Stimulated activated CD4-positive, alpha-beta T cell treated with anti-CD3 and anti-CD28 coated beads, Interleukin-4, amount 100 ng/mL, for 4 hours (primary cell): ENCODE measurements around the gene XPO4.

Experiments
- DNase-seq, 2 experiments: peaks; one replicate each; pipeline ENCODE4 v3.0.0-alpha.2; 2020

The XPO4 gene

DNA sequence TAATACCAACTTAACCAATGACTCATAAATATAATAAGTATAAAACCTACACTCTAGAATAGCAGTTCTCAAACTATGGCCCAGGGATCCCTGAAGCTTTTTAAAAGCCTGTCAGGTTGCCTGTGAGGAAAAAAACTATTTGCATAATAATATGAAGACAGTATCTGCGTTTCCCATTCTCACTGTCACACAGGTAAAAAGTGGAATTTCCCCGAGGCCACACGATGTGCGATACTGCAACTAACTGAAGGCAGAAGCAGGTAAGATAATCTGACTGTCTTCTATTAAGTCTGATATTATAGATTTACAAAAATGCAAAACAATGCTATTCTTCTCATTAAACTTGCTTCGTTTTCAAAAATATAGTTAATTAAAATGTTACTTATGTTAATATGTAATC is 76.2 kb downstream of the XPO4 start:
- DNase-seq, result no peak

DNA sequence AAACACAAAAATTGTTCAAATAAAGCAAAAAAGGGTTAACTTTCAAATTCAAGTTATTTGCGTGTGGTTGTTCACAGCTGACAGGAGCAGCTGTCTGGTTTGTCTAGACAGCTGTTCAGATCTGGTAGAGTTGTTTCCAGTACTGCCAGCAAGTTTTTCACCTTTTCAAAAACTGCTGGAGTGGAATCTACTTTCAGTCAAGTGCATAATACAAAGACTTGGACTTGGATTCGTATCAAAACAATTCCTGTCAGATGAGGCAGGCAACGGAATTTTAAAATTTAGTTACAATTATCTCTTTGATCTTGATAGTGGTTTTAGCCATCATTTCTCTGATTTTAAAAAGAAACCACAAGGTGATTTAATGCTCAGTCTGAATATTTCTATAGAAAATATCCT is 77.1 kb downstream of the XPO4 start:
- DNase-seq, result no peak

DNA sequence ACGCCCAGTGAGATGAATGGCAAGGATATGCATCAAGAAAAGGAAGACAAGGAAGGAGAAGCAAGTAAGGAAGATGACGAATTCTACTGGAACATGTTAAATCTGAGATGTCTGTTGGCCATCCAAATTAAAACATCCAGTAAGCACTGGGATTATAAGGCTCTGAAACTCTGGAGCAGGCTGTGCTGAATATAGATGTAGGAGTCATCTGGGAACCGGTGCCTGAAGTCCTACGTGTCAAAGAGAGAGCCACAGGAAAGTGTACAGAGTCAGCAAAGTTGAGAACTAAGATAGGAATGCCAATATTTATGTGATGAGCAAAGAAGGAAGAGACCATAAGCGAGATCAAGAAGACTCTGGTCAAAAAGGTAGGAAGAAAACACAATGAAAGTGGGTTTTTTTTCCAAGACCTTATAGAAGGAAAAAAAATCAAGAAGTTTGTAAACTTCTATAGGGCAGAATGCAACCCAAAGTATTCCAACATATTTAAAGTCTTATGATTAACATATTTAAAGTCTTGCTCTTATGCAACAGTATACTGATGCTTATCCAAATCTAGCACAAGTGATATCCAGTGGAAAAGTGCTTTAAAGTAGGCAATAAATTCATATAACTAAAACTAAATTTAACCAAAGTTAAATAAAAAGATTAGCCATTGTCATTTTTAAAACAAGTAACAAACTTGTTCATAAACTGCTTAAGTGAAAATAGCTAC is 77.6 kb downstream of the XPO4 start:
- DNase-seq, result no peak

DNA sequence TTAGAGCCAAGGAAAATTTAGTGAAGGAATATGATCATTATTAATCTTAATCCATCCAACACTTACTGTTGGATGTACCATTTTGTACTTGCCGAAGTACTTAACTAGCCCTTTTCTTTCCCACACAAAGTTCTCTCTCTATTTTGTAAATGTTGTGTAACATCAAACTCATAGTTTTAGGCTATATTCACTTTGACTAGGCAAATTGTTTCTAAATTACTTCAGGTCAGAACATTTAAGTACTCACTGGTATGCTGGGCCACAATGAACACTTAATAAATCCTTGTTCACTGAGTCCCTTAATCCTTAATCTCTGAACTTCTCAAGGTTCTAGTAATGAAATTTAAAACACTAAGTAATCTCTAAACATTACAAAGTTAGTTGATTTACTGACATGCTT is 79.5 kb downstream of the XPO4 start:
- DNase-seq, result no peak

DNA sequence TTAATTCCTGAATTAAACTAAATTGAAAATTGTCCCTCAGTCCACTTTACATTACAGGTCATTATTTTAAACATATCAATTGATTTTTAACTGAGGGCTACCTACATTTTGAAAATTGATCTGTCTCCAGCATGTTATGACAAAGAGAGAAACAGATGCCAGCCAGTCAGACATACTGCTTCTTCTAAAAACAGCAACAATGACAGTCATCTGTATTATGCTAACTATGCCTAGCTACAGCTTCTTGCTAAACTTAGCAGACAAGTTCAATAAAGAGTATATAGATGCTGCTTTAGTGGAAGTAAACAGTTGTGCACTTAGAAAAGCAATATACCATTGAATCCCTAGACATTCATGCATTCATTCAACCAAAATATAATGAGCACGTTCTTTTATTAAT is 80.1 kb downstream of the XPO4 start:
- DNase-seq, result no peak

DNA sequence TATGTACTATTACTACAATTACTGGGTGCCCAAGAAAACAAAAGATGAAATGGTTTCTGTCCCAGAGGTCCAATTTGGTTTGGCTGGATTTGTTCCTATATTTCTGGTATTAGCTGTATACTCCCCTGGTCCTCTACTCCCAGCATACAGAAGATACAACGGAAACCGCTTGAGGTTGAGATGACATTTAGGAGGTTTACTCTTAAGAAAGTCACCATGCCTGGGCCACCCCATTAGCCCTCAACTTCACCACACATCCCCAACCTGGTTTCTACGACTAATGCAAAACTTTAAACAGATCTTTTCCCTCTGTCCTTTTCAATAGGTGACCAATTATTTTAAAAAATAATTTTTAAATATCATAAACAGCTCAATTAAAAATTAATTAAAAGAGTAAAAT is 82.8 kb downstream of the XPO4 start:
- DNase-seq, result no peak

DNA sequence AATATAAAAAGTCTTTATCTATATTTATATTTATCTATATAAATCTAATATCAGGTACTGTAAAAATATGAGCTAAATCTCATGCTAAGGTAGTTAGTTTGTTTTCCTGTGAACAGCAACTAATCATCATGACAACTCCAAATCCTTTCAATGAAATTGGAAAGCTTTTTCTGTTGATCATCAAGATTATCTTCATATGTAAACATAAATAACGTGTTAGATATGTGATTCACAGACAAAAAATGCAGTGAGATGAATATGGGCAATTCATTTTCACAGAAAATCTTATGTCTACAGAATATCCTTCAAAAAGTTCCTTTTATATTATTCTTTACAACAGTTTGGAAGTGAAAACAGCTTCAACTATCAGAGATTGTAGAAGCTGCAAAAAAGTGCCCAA is 87.1 kb downstream of the XPO4 start:
- no peak for DNase-seq

DNA sequence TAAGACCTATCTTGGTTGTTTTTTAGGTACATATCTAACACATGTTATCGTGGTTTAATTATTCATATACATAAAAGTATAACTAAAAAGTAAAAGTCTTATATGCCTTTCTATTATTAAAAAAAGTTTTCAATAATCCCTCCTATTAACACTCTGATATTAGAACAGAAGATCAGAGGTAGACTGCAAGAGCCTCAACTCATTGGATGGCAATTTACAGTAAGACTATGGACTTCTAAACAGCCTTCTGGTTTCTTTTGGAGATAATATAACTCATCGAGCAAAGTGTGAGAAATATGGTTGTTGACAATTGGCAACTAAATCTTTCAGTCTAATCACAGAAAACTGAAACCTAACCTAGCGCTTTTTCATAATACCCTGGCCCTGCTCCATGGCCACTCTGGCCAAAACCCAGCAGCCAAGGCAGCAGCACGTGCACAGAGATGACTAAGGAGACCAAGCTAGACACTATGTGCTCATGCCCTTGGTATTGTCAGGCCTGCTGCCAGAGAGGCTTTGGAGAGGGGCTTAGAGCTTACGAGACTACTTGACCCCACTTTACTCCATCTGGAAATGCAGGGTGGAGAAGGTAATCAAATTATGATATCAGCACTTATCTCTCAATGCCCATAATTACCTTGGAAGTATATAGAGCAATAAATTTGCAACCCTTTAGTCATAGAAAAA is 88.2 kb downstream of the XPO4 start:
- no peak for DNase-seq

DNA sequence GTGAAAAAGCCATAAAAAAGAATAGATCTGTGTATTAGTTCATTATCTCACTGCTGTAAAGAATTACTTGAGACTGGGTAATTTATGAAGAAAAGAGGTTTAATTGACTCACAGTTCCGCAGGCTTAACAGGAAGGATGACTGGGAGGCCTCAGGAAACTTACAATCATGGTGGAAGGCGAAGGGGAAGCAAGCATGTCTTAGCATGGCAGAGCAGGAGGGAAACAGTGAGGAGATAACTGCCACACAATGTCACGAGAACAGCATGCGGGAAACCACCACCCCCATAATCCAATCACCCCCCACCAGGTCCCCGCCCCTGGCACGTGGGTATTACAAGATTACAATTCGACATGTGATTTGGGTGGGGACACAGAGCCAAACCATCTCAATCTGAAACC is 89.7 kb downstream of the XPO4 start:
- DNase-seq, result no peak

DNA sequence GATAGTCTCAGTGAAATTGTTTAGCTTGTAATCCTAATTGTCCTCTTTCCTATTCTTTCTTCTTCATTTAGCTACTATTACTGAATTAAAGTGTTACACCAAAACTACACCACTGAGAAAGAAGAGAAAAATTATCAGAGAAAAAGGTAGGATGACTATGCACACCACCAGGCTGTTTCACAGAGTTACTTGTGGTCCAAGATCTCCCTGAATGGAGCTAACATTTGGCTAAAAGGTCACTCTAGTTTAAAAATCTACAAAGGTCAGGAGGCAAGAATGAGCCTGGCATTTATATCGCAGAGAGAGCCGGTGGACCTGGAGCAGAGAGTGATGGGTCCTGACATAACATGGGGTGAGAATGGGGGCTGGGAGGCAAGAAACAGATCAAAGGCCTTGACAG is 91.7 kb downstream of the XPO4 start:
- no peak for DNase-seq

DNA sequence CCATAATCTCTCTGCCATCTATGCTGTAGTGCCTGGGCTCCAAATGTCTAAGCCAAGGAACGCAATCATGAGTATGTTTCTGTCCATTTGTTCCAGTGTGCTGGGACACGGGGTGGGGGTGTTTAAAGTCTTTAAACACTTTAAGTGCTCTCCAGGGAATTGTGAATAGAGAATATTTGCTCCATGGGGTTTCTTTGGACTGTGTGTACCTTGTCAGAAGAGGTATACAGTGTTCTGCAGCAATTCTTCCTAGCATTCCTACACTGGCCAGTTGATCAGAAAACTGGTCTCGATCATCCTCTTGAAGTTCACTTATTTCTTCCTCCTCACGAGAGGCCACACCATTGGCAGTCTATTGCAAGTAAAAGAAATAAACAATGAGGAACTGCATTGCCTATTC is 93.7 kb downstream of the XPO4 start:
- DNase-seq, result no peak

DNA sequence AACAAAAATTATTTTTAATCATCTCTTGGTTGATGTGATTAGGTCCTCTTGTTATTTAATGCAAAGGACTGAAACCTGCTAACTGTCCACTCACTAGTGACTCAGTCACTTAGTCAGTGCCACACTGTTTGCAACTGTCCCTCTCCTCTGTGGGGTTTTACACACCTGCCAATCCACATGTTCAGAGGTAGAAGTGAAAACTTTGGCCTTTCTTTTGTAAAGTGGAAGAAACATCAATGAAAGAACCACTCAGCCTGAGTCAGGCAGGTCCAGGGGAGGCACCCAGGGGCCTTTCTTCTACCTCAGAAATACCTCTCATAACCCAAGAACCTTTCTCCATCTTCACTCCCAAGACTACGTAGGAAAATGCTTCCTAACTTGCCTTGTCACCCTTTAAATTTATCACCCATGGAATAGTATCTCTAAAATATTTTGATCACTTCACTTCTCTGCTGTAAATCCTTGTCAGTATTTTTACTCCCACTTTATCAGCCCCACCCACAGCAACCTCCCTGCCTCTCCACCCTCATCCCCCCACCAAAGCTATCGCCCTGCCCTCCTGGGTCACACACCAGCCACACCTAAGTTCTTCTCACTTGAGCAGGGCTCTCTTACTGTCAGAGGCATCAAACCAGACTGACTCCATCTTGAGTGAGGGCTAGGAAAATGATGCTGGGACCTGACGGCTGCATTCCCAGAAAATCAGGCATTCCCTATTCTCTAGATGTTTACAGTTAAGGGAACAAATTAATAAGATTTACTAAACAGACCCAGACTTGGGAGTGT is 99.2 kb downstream of the XPO4 start:
- no peak for DNase-seq

DNA sequence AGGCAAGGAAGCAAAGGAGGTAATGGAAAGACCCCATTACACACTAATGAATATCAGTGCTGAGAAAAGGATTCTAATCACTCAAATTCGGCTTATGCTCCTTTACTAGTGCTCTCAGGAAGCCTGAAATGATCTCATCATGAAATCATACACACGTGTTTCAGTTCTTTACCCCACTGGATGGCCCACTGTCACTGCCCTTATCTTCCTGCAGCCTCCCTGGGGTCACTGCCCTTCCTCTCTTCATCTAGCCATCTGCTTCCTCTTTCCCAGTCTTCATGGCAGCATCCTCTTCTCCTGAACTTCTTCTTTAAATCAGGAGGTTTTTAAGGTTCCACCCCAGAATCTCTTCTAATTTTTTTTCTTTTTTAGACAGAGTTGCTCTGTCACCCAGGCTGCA is 100.8 kb downstream of the XPO4 start:
- DNase-seq, result no peak

DNA sequence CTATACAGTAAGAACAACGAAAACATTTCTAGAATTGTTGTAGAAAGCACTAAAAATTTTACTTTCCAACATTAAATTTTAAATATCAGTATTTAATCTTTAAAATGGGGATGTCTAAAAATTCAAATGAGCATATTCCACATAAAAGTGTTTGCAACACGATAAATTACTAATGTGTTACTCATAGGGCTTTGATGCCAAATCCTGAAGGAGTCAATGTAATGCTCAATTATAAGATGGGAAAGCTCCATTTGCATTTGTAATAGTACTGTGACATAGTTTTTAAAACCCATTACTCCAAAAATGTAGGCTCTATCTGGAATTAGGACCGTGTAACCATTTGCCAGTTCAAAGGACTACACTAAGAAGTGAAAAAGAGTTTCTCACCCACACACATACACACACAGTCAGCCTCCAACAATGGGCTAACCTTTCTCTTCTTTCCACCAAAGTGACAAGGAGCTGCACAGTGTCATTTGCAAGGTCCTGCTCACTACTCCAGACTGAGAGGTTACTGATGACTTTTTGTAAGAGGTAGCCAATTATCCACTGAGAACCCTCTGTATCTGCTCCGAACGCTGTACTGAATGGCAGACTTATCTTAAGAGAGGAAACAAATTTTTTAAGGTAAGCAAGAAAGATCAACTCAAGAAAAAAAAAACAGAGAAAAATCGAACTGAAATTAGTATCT is 102.7 kb downstream of the XPO4 start:
- no peak for DNase-seq

DNA sequence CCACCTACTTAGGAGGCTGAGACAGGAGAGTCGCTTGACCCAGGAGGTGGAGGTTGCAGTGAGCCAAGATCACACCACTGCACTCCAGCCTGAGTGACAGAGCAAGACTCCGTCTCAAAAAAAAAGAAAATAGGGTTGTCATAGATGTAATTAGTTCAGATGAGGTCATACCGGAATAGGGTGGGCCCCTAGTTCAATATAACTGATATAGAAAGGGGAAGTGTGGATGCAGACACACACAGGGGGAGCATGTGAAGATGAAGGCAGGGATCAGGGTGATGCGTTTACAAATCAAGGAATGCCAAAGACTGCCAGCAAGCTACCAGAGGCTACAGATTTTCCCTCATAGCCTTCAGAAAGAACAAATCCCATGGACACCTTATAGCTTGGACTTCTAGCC is 104.5 kb downstream of the XPO4 start:
- DNase-seq, result no peak

DNA sequence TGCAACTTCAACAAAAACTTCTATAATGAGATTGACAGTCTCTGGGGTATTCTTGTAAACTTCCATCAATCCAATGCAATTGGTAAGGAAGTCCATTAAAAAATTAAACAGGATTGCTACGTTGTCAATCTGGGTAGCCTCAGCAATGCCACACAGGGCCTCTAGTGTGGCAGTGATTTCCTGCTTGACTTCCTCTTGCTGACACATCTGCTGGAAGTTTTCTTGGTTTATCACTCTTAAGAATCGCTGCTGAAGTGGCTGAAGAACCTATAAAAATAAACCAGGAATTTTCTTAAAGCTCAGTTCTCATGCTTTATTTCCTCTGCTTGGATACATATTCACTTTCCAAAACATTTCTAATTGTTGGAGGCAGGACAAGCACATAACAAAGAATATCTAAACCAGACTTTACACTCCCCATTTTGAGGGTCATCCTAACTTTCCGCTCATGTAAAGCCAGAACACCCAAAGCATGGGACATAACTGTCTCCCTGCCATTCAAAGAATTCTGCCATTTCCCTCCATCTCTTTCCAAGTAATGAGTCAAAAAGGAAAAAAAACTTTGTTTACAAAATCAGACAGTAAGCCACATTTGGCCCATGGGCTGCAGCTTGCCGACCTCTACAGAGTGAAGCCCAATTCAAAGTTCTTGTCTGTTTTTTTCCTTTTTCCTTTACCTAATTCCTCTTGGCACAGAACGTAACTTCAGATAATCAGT is 105.6 kb downstream of the XPO4 start:
- no peak for DNase-seq

DNA sequence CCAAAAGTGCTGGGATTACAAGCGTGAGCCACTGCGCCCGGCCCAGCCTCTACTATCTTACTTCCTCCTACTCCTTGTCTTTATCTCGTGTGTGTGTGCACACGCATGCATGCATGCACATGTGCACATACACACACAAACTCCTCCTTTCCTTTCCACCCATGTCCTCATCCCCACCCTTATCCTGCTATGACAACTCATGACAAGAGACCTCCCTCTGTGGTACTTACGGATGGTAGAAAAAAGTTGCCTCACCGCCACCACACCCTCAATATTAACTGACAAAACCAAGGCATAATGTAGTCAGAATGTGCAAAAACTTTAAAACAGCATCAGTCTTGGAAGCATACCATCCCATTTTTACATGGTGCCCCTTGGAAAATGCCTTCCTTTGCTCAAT is 112.9 kb downstream of the XPO4 start:
- no peak for DNase-seq

DNA sequence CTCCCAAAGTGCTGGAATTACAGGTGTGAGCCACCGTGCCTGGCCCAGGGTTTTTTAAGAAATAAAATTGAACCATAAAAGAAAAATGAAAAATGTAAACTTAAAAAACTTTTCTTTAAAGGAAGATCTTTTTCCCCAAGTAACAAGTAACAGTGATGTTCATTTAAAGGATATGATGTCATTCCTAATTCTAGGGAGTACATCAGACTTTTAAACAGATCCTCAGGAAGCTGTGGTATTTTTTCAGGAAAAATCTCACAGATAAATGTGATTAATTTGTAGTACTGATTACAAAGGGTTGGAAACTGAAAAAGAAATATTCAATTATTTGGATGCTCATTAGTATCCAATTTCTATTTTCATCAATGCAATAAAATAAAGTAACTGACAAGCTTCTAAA is 114.2 kb downstream of the XPO4 start:
- DNase-seq, result no peak

DNA sequence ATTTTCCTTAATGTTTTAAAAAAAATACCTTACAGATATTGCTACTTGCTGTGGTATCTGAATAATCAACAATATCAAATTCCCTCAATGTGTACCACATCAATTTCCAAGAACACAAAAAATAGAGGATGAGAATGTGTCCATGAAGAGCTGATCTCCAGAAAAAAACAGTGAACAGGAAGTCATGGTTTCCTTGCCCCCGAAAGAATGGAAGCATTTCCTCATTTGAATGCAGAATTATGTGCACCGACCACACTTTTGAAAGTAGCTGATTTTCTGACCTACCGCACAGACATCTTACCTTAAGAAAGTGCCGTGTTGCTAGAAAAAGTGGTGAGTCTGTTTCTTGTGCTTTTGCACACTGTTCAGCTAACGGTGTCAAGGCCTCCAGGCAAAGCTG is 115.4 kb downstream of the XPO4 start:
- no peak for DNase-seq

DNA sequence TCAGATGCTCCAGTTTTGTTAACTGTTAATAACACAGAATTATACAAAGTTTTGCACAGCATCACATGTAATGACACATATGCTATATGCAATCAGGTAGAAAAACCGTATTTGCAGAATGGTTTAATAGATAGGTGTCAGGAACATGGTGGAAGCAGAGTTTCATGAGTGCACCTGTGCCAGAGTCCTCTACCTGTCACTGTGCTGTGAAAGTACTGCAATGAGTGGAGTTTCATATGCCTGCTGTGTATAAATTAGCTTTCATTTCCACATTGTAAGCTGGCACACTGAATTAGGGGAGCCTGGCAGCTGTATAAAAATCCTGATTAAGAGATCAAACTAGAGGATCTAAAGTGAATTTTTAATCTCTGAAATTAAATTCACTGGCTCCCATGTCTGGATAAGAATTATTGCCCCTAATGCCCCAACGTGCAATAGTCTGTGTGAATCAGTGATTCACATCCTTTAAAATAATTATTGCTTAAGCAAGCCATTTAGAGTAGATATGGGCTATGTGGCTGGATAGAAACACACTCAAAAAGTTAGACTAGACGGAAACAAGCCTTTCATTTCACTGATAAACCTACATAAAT is 120.3 kb downstream of the XPO4 start:
- no peak for DNase-seq

DNA sequence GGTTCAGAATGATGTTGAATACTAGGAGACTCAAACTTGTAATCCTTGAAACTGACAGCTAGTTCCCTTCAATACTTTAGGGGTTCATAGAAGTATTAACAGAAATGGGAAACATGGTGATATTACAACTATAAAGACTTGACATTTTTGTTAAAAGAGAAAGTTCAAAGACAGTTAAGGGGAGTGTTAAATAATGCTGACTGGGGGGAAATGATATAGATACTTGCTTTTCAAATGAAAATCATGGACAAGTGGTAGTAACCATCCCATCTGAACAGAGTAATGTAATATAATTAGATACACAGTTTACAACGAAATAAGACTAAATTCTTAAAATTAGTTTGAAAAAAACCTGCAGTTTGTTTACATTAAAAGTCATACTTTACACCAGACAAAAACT is 122.2 kb downstream of the XPO4 start:
- DNase-seq, result no peak

DNA sequence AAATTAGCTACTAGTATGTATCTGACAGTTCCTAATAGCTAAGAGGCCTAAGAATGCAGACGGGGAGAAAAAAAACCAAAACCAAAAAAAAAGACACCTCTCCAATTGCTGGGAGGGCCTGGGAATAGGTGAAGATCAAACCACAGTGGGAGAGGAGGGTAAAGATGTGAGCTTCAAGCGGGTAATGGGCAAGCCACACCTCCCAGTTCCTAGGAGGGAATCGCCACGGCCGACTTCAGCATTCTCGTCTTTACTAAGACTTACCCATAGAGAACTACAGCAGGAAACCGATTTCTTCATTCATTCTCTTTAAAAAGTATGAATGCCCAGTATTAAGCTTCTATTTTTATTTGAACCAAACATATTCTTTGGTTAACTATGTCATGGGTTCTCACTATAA is 123.1 kb downstream of the XPO4 start:
- no peak for DNase-seq

DNA sequence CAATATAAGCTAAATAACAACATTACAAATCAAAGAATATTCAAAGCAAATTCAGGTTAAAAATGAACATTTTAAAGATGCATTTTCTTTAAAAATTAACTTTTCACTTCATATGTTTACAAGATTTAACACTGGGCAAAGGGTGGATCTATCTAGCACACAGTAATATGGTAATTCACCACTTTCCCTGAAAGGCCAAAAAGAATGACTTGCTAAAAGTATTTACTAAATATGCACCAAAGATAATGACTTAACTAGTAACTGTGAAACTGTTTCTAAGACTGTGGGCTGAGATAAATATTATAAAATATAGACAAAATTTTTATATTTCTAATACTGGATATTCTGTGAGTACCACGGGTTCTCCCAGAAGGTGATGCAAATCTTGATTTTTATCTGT is 124.2 kb downstream of the XPO4 start:
- no peak for DNase-seq
